HL-60 (cell line): ENCODE results near the gene BCAR3.
"Not testable (repeated sequence)": the region's sequence is repeated elsewhere in the genome, so short reads cannot be mapped to it uniquely, and the experiment has no call there.

ENCODE experiments used
- DNase-seq, 2 experiments: peaks; one replicate each; pipeline ENCODE4 v3.0.0-alpha.2; 2010 to 2020; ENCODE audit warnings: low read depth in 1 of 2, low spot score in 1 of 2
- H3K27ac ChIP-seq: fragments of 250-450 bp; sonication (Bioruptor Pico); replicated peaks from 2 replicates; pipeline ENCODE4 v1.5.1; 2020; ENCODE audit warnings: mild to moderate bottlenecking, moderate library complexity
- H3K27me3 ChIP-seq: fragments of 250-450 bp; sonication (Bioruptor Pico); 2 replicates; pipeline ENCODE4 v1.5.1; 2021; ENCODE audit warnings: mild to moderate bottlenecking, moderate library complexity; ENCODE audit not compliant: insufficient read depth, poor library complexity, severe bottlenecking
- H3K4me3 ChIP-seq: replicated peaks from 2 replicates; pipeline ENCODE4 v1.5.1; 2011; ENCODE audit warnings: mild to moderate bottlenecking, control low read depth, low read length; ENCODE audit not compliant: insufficient read depth
- CTCF ChIP-seq: IDR thresholded peaks from one replicate; pipeline ENCODE4 v1.5.1; 2011; ENCODE audit warnings: low read length, control low read depth, inconsistent platforms; ENCODE audit not compliant: insufficient read depth
- GABPA ChIP-seq: IDR thresholded peaks from 2 replicates; pipeline ENCODE4 v1.6.1; 2012; ENCODE audit warnings: low read depth
- POLR2AphosphoS5 ChIP-seq: IDR thresholded peaks from 2 replicates; pipeline ENCODE4 v1.6.1; 2012; ENCODE audit warnings: low read depth
- REST ChIP-seq: IDR thresholded peaks from 2 replicates; pipeline ENCODE4 v1.6.1; 2012; ENCODE audit warnings: low read depth; ENCODE audit not compliant: insufficient replicate concordance
- SPI1 ChIP-seq: IDR thresholded peaks from 2 replicates; pipeline ENCODE4 v1.6.1; 2012; ENCODE audit warnings: low read depth, mild to moderate bottlenecking, borderline replicate concordance

The BCAR3 gene

GRCh38 chr1:93653656-93654055 is 28.0 kb downstream of the BCAR3 start:
- TF ChIP-seq CTCF (no peak), SPI1 (no peak), GABPA (no peak), POLR2AphosphoS5 (no peak), REST (no peak)
- Histone ChIP-seq H3K27me3 (no peaks in the 10 kb centered on the region), H3K27ac (no peak overlapping the region), H3K4me3 (no peak overlapping the region)
- no peak for DNase-seq

- Histone ChIP-seq H3K27me3 (no peaks in the 10 kb centered on the region), H3K27ac (no peak overlapping the region), H3K4me3 (no peak overlapping the region)
- no peak for DNase-seq
- TF ChIP-seq GABPA (no peak), REST (no peak), POLR2AphosphoS5 (no peak), SPI1 (no peak), CTCF (no peak)
Measured at GRCh38 chr1:93652323-93652949, 29.2 kb downstream of the BCAR3 start.

- TF ChIP-seq REST (no peak), POLR2AphosphoS5 (no peak), CTCF (no peak), SPI1 (no peak), GABPA (no peak)
- Histone ChIP-seq H3K27me3 (no peaks in the 10 kb centered on the region), H3K27ac (no peak overlapping the region), H3K4me3 (no peak overlapping the region)
- DNase-seq, result no peak
Measured at GRCh38 chr1:93651695-93652094, 29.9 kb downstream of the BCAR3 start.

GRCh38 chr1:93650159-93650558 is 31.5 kb downstream of the BCAR3 start:
- H3K27ac ChIP-seq, H3K4me3 ChIP-seq, DNase-seq, H3K27me3 ChIP-seq: not testable (repeated sequence)
